Measurements from ENCODE around the gene PAPPA2. TPM values are rescaled to one million over a fixed set of nuclear protein-coding genes. Genes with fewer than 3 reads are reported as not detected.
"Not testable (repeated sequence)": the region's sequence is repeated elsewhere in the genome, so short reads cannot be mapped to it uniquely, and the experiment has no call there.

Gene PAPPA2
- total RNA-seq, 4 donors from 2014 or later, result under 0.01 to 1.5 TPM; not detected in 2

- H3K36me3 ChIP-seq, result no peaks in the 10 kb centered on the region
- H3K4me3 ChIP-seq, result no peak overlapping the region
- no peaks in the 10 kb centered on the region for H3K4me1 ChIP-seq
- 60 to 67% methylated on average over 2 of the region's 2 CpGs for WGBS, 2 donors
- no peak for DNase-seq
- TF ChIP-seq CTCF (IDR thresholded peaks at IDR 0.05) (no peak), POLR2A (IDR thresholded peaks at IDR 0.05) (no peak)
- intact Hi-C loops (cut with DNase I), result no loop called here
- no peaks in the 10 kb centered on the region for H3K9me3 ChIP-seq
- H3K27ac ChIP-seq, result no peak overlapping the region
- H3K27me3 ChIP-seq, result no peaks in the 10 kb centered on the region
Measured at GRCh38 chr1:176628775-176629174, 165.8 kb downstream of the PAPPA2 start.

- H3K27ac ChIP-seq; DNase-seq; H3K9me3 ChIP-seq; H3K4me3 ChIP-seq; H3K27me3 ChIP-seq; H3K36me3 ChIP-seq; H3K4me1 ChIP-seq; intact Hi-C loops (cut with DNase I): not testable (repeated sequence)
Measured at GRCh38 chr1:176634733-176635132, 171.8 kb downstream of the PAPPA2 start.

- no peak overlapping the region for H3K27ac ChIP-seq
- no peaks in the 10 kb centered on the region for H3K4me1 ChIP-seq
- TF ChIP-seq POLR2A (IDR thresholded peaks at IDR 0.05) (no peak), CTCF (IDR thresholded peaks at IDR 0.05) (no peak)
- no peak overlapping the region for H3K4me3 ChIP-seq
- 41 to 44% methylated on average over 3 of the region's 3 CpGs for WGBS, 2 donors
- intact Hi-C loops (cut with DNase I), result no loop called here
- no peaks in the 10 kb centered on the region for H3K36me3 ChIP-seq
- no peaks in the 10 kb centered on the region for H3K9me3 ChIP-seq
- H3K27me3 ChIP-seq, result no peaks in the 10 kb centered on the region
- DNase-seq, result no peak
Measured at GRCh38 chr1:176638713-176639526, 175.9 kb downstream of the PAPPA2 start.

GRCh38 chr1:176643536-176643935 lies 180.6 kb downstream of the PAPPA2 start:
- intact Hi-C loops (cut with DNase I), result no loop called here

GRCh38 chr1:176648556-176648955 lies 185.6 kb downstream of the PAPPA2 start:
- no peaks in the 10 kb centered on the region for H3K27me3 ChIP-seq
- H3K27ac ChIP-seq, result no peak overlapping the region
- H3K4me3 ChIP-seq, result no peak overlapping the region
- 39 to 56% methylated on average over 1 of the region's 1 CpG for WGBS, 2 donors
- H3K4me1 ChIP-seq, result no peaks in the 10 kb centered on the region
- DNase-seq, result no peak
- intact Hi-C loops (cut with DNase I), result no loop called here
- no peaks in the 10 kb centered on the region for H3K36me3 ChIP-seq
- TF ChIP-seq POLR2A (IDR thresholded peaks at IDR 0.05) (no peak), CTCF (IDR thresholded peaks at IDR 0.05) (no peak)
- peaks cover 0 to 19% (median 0%) of the 10 kb centered on the region in 3 donors for H3K9me3 ChIP-seq

More at GRCh38 chr1:176643536-176643935, 180.6 kb downstream of the PAPPA2 start:
- DNase-seq, result no peak
- Histone ChIP-seq H3K27me3 (no peaks in the 10 kb centered on the region), H3K27ac (no peak overlapping the region), H3K4me3 (no peak overlapping the region), H3K9me3 (peaks cover 0 to 7% (median 0%) of the 10 kb centered on the region in 3 donors), H3K4me1 (no peaks in the 10 kb centered on the region), H3K36me3 (no peaks in the 10 kb centered on the region)
- TF ChIP-seq POLR2A (IDR thresholded peaks at IDR 0.05) (no peak), CTCF (IDR thresholded peaks at IDR 0.05) (no peak)
- WGBS, 2 donors, result 36 to 48% methylated on average over 3 of the region's 3 CpGs
